NCI-H146 treated with DMSO at 0.1 percent for 48 hours (cell line): Measurements from ENCODE around the gene TBCEL.
"Not testable (repeated sequence)": the region's sequence is repeated elsewhere in the genome, so short reads cannot be mapped to it uniquely, and the experiment has no call there.

Source experiments
- DNase-seq: peaks from one replicate; lab custom pipeline; 2025; ENCODE audit not compliant: unreplicated experiment; lab: John Stamatoyannopoulos, UW

The TBCEL gene, protein sequence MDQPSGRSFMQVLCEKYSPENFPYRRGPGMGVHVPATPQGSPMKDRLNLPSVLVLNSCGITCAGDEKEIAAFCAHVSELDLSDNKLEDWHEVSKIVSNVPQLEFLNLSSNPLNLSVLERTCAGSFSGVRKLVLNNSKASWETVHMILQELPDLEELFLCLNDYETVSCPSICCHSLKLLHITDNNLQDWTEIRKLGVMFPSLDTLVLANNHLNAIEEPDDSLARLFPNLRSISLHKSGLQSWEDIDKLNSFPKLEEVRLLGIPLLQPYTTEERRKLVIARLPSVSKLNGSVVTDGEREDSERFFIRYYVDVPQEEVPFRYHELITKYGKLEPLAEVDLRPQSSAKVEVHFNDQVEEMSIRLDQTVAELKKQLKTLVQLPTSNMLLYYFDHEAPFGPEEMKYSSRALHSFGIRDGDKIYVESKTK

DNA sequence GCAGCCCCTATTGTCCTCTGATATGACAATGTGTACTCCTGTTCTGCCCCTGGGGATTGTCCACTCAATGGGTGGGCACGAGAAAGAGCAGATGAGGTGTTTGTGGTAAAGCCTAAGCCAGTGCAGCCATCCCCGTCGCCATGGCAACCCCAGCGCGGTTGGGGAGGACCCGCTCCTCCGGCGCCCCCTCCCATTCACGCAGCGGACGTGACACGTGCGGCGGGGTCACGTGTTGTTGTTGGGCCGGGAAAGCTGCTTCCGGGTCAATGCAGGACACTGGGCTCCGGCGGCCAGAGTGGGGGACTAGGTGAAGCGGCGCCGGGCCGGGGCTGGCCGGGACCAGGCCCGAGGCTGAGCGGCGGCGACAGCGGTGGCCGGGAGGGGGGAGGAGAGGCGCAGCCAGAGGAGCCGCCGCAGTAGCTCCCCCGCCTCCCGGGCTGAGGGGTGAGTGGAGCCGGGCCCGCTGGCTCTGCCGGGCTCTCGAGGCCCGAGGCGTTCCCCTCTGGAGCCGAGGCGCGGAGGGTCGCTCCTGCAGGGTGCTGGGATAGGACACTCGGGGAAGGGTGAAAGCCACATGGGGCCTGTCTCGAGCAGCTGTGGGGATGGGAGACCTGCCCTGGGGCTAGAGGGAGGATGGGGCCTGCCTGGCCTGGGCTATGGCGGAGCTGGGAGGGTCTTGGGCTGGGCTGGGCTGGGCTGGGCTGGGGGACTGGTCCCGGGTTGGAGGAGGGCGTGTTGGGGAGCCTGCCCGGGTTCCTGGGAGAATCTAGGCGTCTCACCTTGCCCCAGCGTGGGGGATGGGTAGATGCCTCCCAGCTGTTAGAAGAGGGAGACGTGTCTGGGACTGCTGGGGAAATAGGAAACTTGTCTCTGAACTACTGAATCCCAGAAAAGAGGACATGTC, at the start of gene TBCEL:
TBCEL (plus strand) TSS at position 255 of the 904 bp plus-strand sequence. CDS start 21,589 bp downstream, outside the sequence.
- DNase-seq, result peak; percentile 80

DNA sequence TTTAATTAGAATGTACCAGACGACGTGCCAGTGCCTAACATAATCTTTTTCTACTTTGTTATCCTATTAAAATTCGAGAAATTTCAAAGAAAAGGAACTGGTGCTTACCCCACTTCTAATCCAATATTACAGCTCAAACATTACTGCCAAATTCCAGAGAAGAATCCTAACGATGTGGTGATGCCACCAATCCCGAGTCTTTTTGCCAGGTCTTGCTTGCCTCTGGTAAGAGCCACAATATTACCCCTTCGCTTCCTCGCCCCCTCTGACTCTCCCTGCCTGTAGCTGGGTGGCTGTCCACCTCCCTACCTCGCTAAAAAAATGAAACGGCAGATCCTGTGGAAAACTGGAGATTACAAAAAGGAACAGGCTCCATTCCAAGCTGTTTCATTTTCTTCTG, 49.4 kb upstream of the TBCEL start:
- no peak for DNase-seq

DNA sequence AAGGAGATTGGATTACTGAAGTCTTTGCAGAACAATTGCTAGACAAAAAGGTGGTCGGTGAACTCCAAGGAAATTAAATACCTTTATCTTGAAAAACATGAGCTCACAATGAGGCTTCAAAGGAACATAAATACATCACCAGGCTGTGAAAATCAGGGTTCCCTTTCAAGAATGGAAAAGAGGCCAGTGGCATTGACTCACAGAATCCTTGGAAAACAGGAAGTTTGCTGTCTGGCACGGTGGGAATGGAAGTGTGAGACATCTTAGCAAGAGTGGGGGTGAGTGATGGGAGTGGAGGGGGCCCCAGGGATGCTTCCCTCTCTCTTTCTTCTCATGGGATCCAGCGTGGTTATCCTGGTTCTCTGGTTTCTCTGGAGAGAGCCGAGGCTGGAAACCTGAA, 48.9 kb upstream of the TBCEL start:
- DNase-seq, result no peak

DNA sequence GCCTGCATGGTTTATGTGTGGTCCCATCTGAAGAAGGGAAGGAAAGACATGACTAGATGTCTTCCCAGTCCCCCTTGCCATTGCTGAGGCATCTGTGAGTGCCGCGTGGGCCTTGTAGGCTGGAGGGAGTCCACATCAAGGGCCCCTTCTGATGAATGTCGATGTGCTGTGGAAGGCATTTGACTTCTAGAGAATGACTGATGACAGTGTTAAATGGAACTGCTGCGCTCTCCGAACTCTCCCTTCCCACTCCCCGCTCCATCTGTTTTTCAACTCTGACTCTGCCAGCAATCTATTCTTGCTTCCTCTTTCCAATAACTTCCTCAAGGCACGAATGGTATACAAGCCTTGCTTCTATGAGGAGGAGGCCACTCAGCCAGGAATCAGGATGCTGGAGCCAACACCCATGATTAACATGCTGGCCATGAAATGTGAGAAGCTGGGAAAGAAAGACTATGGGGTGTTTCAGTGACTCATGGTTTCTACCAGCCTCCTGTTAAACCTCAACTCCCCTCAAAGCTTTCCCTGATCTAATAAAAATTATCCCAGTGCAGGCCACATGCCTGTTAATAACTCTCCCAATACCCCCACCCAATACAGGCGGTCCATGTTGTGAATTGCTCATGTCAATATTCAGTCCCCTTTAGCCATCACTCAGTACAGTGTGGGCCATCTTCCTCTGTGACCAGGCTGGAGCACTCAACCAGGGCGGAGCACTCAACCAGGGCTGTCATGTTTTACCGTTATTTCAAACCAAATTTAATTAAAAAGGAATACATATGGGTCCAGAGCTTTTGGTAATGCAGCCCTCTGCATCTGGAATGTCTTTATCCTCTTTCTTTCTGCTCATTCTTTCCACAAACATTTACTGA, 46.4 kb upstream of the TBCEL start:
- DNase-seq, result no peak

DNA sequence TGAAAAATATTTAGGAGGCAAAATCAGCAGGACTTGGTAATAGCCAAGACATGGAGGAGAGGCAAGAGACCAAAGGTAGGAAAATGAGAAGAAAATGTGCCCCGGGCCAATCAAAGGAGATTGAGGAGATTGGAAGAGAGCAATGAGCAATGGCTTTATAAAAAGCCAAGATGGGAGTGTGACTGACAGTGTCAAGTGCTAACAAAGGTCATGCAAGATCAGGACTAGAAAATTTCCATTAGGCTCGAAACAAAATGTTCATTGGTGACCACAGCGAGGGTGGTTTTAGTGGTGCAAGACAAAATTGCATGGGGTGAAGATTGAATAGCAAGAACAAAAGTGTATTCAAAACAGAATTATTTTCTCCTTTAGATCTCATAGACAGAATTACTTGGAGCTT, 45.2 kb upstream of the TBCEL start:
- DNase-seq, result no peak

DNA sequence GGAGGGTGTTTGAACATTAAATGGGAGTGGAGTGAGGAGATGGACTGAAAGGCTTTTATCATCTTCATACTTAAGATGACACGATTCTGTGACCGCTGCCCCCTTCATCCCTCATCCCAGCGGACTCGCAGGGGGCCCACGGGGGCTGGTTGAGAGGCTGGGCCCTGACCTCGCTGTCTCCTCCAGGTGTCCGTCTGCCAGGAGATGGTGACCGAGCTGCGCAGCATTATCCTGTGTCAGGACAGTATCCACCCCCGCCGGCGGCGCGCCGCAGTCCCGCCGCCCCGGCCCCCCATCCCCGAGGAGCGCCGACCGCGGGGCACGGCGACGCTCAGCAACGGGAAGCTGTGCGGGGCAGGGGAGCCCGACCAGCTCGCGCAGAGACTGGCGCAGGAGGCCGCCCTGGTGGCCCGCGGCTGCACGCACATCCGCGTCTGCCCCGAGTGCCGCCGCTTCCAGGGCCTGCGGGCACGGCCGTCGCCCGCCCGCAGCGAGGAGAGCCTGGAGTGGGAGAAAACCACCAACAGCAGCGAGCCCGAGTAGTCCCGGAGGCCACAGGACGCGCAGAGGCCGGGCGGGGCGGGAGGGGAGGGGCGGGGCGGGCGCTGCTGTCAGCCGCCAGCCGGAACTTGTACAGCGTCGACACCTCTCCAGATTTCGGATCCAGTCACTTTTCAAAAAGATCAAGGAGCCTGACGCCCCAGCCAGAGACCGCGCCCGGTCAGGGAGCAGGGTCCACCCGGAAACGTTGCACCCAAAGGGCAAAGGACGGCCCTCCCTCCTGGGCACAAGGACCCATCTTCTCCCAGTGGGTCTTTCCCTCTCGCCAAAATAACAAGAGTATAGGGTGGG, 38.0 kb upstream of the TBCEL start:
- peak; percentile 63 for DNase-seq

DNA sequence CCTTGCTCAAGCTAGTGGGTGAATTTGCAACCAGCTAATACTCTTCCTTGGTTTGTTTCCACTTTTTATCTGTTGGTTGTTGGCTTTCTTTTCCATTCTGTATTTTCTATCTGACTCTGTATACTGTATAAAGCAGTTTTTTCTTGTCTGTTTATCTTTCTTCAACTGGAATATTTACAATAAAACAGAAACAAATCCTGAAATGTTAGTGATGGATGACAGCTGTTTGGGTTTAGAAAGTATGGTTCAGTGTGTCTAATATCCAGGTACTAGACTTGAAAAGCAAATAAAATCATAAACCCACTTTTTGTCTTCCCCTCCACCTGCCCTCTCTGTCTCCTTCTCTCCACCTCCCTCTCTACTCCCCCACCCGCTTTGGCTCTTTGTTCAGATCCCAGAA, 35.3 kb upstream of the TBCEL start:
- no peak for DNase-seq

DNA sequence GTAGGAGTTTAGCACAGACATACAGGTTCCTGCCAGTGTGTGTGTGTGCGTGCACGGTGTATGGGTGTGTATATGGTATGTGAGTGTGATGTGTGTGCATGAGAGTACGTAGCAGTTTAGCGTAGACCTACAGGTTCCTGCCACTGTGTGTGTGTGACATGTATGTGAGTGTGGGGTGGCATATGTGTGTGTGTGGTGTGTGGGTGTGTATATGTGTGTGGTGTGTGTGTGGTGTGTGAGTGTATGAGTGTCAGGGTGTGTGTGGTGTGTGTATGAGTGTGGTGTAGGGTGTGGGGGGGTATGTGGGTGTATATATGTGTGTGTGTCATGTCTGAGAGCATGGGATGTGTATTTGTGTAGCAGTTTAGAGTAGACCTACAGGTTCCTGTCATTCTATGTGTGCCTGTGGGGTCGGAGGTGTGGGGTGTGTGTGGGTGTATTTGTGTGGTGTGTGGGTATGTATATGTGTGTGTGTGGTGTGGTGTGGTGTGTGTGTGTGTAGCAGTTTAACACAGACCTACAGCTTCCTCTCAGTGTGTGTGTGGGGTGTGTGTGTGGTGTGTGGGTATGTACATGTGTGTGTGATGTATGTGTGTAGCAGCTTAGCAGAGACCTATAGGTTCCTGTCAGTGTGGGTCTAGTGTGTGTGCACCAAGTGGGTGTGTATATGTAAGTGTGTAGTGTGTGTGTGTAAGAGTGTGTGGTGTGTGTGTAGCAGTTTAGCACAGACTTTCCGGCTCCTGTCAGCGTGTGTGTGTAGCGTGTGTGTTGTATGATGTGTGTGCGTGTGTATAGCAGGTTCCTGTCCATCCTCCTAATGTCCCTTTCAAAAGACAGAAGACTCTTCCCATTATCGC, 31.8 kb upstream of the TBCEL start:
- DNase-seq, result no peak

DNA sequence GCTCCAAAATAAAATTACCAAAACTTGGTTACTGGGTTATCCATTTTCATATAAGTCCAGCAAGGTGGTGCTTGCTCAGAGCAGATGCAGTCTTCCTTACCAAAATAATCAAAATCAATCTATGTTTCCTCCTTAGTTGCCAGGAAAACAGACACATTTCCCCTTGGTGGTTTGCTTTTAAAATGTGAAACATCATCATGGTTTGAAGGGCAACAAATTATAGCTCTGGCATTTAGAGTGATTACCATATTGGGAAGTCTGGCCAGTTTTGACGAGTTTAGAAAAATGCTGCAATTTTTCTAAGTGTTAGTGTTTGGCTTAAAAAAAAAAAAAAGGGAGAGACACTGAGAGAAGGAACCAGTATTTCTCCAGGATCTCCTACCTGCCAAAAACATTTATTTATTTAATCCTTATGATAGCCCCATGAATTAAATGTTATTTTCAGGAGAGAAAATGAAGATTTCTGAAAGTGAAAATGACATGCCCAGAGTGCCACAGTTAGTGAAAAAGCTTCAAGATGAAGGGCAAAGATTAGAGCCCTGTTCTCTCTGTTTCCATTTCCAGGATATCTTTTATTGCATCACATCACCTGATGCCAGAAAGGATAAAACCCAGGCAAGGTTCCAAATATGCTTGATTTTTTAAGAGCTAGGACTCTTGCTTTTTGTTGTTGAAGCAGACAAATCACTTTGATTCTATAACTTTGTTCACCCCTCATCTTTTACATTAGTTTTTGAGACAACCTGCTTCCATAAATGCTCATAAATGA, 29.6 kb upstream of the TBCEL start:
- DNase-seq, result no peak

DNA sequence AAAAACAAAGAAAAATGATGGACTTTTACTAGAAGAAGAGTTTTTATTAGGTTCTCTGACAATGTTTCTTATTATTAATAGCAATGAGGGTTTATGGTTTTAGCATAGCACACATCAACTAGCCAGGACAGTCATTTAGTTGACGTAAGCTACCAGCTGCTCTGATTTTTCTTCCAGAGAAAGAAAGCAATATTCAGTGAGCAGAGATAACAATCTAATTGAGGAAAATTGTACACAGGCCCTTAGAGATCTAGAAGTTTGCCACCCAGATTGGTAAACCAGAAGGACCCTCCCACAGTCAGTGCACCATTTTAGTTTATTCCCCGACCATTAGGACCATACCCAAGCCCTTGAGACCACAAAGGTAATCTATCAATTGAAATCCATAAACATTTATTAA, 28.7 kb upstream of the TBCEL start:
- no peak for DNase-seq

DNA sequence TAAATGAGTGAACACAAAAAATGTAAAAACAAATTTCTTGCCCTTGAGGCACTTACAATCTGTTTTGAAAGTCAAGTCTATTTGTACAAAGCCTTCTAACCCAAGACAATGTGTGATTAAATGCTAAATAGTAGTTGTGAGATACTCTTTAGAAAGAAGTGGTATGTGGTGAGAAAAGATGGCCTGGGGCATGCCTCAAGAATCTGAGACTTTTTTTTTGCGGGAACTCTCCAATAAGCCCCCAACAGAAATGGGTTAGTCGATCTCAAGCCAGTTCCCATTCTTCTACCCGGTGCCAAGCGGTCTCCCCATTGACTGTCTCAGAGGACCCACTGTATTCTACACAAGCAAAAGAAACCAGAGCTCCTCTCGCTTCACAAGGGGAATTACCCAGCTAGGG, 26.9 kb upstream of the TBCEL start:
- no peak for DNase-seq

DNA sequence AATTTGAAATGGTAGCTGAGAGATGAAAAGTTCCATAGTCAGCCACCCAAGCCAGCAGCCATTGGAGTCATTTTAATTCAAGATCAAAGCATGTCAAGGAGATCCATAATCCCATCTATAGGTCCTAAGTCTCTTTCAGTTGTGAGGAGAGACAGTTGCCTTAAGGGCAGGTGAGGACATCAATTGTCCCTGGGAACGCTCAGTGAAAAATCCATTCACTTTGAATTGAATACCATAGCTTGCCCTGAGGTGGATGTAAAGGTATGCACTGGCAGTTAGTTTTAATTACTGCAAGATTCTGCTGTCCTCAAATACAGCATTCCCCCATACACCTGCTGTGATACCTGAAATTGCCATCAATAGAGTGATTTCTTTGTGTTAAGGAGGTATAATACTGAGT, 25.3 kb upstream of the TBCEL start:
- no peak for DNase-seq

DNA sequence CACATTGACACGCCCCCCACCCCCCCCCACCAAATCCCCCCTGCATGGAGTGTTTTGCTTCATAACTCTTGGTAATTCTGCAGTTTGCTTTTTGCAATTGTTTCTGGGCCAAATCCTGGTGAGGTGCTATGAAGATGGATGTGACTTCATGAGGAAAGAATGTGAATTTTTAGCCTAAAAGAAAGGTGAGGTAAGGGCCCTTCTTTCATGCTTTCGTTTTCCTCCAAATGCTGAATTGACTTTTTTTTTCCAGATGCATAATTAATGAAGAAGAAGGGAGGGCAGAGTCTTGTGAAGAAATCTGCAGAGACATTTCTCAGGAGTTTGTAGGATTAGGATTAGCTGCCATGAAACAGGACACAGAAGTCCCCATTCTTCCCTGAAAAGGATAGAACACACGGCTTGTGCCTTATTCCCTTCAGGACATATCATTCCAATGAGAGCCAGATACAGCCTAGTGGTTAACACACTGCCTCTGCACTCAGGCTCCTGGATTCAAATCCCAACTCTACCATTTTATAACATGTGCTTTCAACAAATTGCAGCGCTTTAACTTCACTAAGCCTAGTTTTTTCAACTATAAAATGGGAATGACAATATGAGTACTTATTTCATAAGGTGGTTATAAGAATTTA, 19.6 kb upstream of the TBCEL start:
- no peak for DNase-seq

DNA sequence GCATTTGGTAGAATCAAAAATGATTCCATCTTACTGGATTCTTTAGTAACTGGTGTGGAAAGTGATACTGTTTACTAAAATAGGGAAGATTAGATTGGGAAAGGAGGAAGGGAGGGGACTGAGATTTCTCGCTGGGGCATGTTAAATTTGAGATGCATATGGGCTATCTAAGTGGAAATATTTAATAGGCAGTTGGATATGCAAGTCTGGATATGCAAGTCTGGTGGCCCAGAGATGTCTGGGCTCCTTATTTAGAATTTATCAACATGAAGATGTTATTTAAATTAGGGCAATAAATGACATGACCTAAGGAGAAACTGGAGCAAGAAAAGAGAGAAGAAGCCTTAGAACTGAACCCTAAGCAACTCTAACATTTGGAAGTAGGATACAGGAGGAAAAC, 17.0 kb upstream of the TBCEL start:
- no peak for DNase-seq

DNA sequence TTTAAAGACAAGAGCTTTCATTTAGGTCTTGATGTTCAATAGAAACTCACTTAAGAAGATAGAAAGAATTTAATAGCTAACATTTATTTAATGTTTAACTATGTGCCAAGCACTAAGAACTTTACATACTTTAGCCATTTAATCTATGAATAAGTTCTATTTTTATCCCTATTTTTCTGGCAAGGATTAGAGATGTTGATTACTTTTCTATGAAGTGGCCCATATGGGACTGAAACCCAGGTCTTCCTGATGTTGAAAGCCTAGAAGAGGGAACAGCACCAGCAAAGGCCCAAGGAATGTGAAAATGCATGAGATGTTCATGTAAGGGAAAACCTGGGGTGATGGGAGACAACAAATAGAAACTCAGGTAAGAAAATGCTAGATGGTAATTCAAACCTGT, 15.4 kb upstream of the TBCEL start:
- DNase-seq, result no peak

DNA sequence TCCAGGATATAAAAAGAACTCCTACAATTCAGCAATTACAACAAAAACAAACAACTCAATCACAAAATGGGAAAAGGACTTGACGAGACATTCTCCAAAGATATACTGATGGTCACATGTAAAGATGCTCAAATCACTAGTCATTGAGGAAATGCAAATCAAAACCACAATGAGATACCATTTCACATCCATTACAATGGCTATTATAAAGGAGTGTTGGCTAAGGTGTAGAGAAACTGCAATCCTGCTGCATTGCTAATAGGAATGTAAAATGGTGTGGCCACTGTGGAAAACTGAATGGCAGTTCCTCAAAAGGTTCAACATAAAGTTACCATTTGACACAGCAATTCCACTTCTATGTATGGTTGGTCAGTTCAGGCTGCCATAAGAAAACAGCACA, 11.8 kb upstream of the TBCEL start:
- no peak for DNase-seq

DNA sequence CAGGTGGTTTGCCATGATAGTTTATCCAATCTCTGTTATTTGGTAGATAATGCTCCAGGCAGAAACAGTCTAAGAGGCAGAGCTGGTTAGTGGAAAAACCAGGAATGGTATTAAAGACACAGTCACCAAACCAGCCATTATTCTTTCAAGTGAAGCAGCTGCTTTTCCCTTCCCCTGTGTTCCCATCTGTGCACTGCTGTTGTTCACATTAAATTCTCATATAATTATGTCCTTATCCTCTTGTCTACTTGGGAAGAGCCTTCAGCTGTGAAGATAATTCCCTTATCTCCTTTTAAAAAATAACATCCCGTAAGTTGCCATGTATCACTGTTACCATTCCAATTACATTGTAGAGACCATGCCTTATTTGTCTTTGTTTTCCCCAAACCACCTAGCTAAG, 5.2 kb upstream of the TBCEL start:
- peak; percentile 29 for DNase-seq

DNA sequence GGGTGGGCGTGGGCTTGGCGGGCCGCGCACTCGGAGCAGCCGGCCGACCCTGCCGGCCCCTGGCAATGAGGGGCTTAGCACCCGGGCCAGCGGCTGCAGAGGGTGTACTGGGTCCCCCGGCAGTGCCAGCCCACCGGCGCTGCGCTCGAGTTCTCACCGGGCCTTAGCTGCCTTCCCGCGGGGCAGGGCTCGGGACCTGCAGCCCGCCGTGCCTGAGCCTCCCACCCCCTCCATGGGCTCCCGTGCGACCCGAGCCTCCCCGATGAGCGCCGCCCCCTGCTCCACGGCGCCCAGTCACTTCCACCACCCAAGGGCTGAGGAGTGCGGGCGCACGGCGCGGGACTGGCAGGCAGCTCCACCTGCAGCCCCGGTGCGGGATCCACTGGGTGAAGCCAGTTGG, 2.2 kb upstream of the TBCEL start:
- not testable (repeated sequence) for DNase-seq
